ENCODE measurements around the gene PANX1.

PANX1 gene

GRCh38 chr11:94201004-94201465, 72.4 kb downstream of the PANX1 start:
- no peak for TF ChIP-seq CTCF (conservative IDR thresholded peaks at IDR 0.05; ENCODE audit: control insufficient read depth, insufficient read depth, low read depth, low read length)
- H3K4me3 ChIP-seq (ENCODE audit: control insufficient read depth, low read depth, low read length), result no peak overlapping the region
- peak; percentile 92 for DNase-seq (ENCODE audit: low read depth)

DNA sequence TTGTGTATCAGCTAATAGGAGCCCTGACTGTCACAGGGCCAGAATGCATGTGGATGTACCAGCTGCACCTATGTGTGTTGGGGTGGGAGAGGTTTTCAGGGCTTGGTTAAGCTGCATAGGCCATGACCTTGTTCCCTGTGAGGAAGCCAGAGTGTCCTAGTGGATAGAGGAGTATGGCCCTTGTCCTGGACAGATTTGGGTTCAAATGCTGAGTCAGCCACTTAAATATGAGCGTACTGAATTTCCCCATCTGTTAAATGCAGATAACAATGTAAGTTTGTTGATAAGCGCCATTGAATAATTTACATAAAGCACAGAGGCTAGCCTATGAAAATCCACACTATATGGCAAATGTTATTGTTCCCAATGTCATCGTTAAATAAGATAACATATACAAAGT, 74.4 kb downstream of the PANX1 start:
- H3K4me3 ChIP-seq (ENCODE audit: control insufficient read depth, low read depth, low read length), result no peak overlapping the region
- TF ChIP-seq CTCF (conservative IDR thresholded peaks at IDR 0.05; ENCODE audit: control insufficient read depth, insufficient read depth, low read depth, low read length), result no peak
- no peak for DNase-seq (ENCODE audit: low read depth)

DNA sequence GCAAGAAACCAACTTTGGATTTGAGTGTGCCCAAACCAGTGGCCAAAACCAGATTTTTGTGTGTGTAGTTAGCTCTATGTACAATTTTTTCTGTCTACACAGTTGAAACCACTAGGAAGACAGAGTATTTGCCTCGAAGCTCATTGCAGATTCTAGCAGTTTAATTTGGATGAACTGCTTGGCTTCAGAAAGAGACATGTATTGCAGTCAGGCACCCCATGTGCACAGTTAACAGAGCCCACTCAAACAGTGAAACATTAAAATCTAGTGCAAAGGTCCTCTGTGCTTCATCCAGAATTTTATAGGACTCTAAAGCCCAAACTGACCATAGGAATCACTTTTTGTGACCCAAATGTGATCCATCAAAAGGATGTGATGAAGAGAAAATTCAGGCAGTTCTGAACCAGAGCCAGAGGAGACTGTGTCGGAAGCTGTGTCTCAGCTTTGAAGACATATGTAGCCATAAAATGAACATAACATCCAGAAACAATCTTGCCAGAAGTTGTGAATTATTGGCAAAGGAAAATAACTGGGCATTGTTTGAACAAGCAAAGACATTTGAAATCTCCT, 82.7 kb downstream of the PANX1 start:
- no peak for DNase-seq (ENCODE audit: low read depth)
- H3K4me3 ChIP-seq (ENCODE audit: control insufficient read depth, low read depth, low read length), result no peak overlapping the region
- no peak for TF ChIP-seq CTCF (conservative IDR thresholded peaks at IDR 0.05; ENCODE audit: control insufficient read depth, insufficient read depth, low read depth, low read length)

DNA sequence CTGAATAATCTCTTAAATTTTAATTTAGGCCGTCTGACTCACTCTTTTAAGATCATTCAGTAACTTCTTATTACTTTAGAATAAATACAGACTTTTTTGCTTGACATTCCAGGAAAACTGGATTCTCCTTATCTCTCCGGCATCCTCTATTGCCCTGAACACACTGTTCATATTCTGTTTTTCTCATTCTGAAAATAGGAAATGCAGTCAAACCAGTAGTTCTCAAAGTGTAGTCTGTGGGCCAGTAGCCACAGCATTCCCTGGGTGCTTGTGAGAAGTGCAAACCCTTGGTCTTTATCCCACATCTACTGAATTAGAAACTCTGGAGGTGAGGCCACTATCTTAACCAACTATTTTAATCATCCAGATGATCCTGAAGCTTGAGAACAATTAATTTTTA, 84.3 kb downstream of the PANX1 start:
- no peak for DNase-seq (ENCODE audit: low read depth)
- TF ChIP-seq CTCF (conservative IDR thresholded peaks at IDR 0.05; ENCODE audit: control insufficient read depth, insufficient read depth, low read depth, low read length), result no peak
- no peak overlapping the region for H3K4me3 ChIP-seq (ENCODE audit: control insufficient read depth, low read depth, low read length)

DNA sequence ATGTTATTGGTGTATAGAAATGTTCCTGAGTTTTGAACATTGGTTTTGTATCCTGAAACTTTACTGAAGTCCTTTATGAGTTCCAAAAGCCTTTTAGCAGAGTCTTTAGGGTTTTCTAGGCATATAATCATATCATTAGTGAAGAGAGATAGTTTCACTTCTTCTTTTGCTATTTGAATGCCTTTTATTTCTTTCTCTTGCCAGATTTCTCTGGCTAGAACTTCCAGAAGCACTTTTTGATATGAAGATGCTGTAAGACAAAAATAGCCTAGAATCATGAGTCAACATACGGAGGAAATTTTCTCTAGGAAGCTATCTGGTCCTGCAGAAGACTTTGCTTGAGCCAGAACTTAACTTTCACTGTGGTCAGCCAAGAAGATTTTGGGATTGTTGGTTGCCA, 89.1 kb downstream of the PANX1 start:
- no peak overlapping the region for H3K4me3 ChIP-seq (ENCODE audit: control insufficient read depth, low read depth, low read length)
- DNase-seq (ENCODE audit: low read depth), result no peak
- TF ChIP-seq CTCF (conservative IDR thresholded peaks at IDR 0.05; ENCODE audit: control insufficient read depth, insufficient read depth, low read depth, low read length), result no peak

DNA sequence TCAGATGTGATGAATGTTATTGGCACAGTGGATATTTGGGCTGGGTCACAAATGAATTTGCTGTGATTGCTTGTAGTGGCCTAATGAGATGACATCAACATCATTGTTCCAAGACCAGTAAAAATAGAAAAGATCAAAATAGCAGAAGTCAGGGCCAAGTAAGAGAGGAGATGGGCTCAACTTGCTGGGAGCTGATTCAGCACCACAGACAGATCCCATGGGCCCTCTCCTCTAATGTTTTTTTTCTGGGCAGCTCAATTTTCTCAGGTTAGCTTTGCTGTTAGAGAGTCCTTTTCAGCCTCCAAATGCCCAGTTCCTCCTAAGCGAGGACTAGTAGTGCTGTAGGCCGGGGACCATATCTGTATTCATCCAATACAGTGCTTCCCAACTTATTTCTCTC, 89.7 kb downstream of the PANX1 start:
- no peak for DNase-seq (ENCODE audit: low read depth)
- no peak for TF ChIP-seq CTCF (conservative IDR thresholded peaks at IDR 0.05; ENCODE audit: control insufficient read depth, insufficient read depth, low read depth, low read length)
- no peak overlapping the region for H3K4me3 ChIP-seq (ENCODE audit: control insufficient read depth, low read depth, low read length)

- no peak overlapping the region for H3K4me3 ChIP-seq (ENCODE audit: control insufficient read depth, low read depth, low read length)
- TF ChIP-seq CTCF (conservative IDR thresholded peaks at IDR 0.05; ENCODE audit: control insufficient read depth, insufficient read depth, low read depth, low read length), result no peak
- DNase-seq (ENCODE audit: low read depth), result no peak
Observed at GRCh38 chr11:94219771-94220170, 91.1 kb downstream of the PANX1 start.

Data from fibroblast of mammary gland (primary cell).